Large intestine (tissue), 3 donors: Measurements from ENCODE around the gene CEP164. TPM values are rescaled to one million over a fixed set of nuclear protein-coding genes. Genes with fewer than 3 reads are reported as not detected.

Experiments used
- DNase-seq, 2 donors: peaks; one replicate each; pipeline versions ENCODE4 v3.0.0 to v3.0.0-alpha.2; 2013
- H3K27ac ChIP-seq: one replicate; pipeline ENCODE4 v1.5.1; 2013; ENCODE audit warnings: low read length
- H3K27me3 ChIP-seq: 2 replicates; pipeline ENCODE4 v1.6.1; 2013; ENCODE audit warnings: low read length; ENCODE audit not compliant: control insufficient read depth, insufficient read depth
- H3K36me3 ChIP-seq: 2 replicates; pipeline ENCODE4 v1.6.1; 2013; ENCODE audit warnings: low read length; ENCODE audit not compliant: control insufficient read depth, insufficient read depth
- H3K4me1 ChIP-seq: one replicate; pipeline ENCODE4 v1.6.1; 2013; ENCODE audit warnings: low read length; ENCODE audit not compliant: control insufficient read depth, insufficient read depth
- H3K4me3 ChIP-seq: one replicate; pipeline ENCODE4 v1.5.1; 2013; ENCODE audit warnings: low read length
- H3K9me3 ChIP-seq: one replicate; pipeline ENCODE4 v1.6.1; 2013; ENCODE audit warnings: mild to moderate bottlenecking, low read depth, low read length, moderate library complexity; ENCODE audit not compliant: control insufficient read depth
- WGBS: methylation state at CpG from one replicate; pipeline ENCODE4 v1.1.5; 2013; ENCODE audit warnings: low lambda C conversion rate; ENCODE audit not compliant: insufficient coverage; 5-methylcytosine and 5-hydroxymethylcytosine counted together
- polyA plus RNA-seq: library from polyadenylated mRNA; unstranded; fragments of 120-200 nt; gene quantifications from one replicate; pipeline ENCODE4 v1.2.1, GENCODE V29; 2013

CEP164 gene
- polyA plus RNA-seq, 1 donor: 31.0 TPM

- no peak for DNase-seq
- Histone ChIP-seq H3K36me3 (peaks cover 63% of the 10 kb centered on the region), H3K4me3 (no peak overlapping the region), H3K27ac (no peak overlapping the region), H3K4me1 (no peaks in the 10 kb centered on the region), H3K27me3 (no peaks in the 10 kb centered on the region), H3K9me3 (no peaks in the 10 kb centered on the region)
- no CpG with 5 or more reads among the region's 4 CpGs for WGBS
Measured at GRCh38 chr11:117380676-117381075, 53.0 kb downstream of the CEP164 start.

- Histone ChIP-seq H3K4me1 (no peaks in the 10 kb centered on the region), H3K36me3 (peaks cover 63% of the 10 kb centered on the region), H3K4me3 (no peak overlapping the region), H3K9me3 (no peaks in the 10 kb centered on the region), H3K27me3 (no peaks in the 10 kb centered on the region), H3K27ac (no peak overlapping the region)
- DNase-seq: no peak
- no CpG with 5 or more reads among the region's 9 CpGs for WGBS
Measured at GRCh38 chr11:117381481-117382387, 54.1 kb downstream of the CEP164 start.

GRCh38 chr11:117382746-117383145 is 55.1 kb downstream of the CEP164 start:
- H3K27me3 ChIP-seq: no peaks in the 10 kb centered on the region
- no peak overlapping the region for H3K27ac ChIP-seq
- no peaks in the 10 kb centered on the region for H3K9me3 ChIP-seq
- WGBS: no CpG with 5 or more reads among the region's 4 CpGs
- no peak for DNase-seq
- peaks cover 67% of the 10 kb centered on the region for H3K36me3 ChIP-seq
- no peaks in the 10 kb centered on the region for H3K4me1 ChIP-seq
- H3K4me3 ChIP-seq: no peak overlapping the region

GRCh38 chr11:117384045-117384444 is 56.4 kb downstream of the CEP164 start:
- Histone ChIP-seq H3K36me3 (peaks cover 69% of the 10 kb centered on the region), H3K27me3 (no peaks in the 10 kb centered on the region), H3K4me3 (no peak overlapping the region), H3K9me3 (no peaks in the 10 kb centered on the region), H3K27ac (no peak overlapping the region), H3K4me1 (no peaks in the 10 kb centered on the region)
- WGBS: no CpG with 5 or more reads among the region's 1 CpG
- no peak for DNase-seq

GRCh38 chr11:117385471-117385870 is 57.8 kb downstream of the CEP164 start:
- Histone ChIP-seq H3K27ac (no peak overlapping the region), H3K27me3 (no peaks in the 10 kb centered on the region), H3K36me3 (peaks cover 66% of the 10 kb centered on the region), H3K4me3 (no peak overlapping the region), H3K4me1 (no peaks in the 10 kb centered on the region), H3K9me3 (no peaks in the 10 kb centered on the region)
- no CpG with 5 or more reads among the region's 3 CpGs for WGBS
- no peak for DNase-seq

GRCh38 chr11:117385906-117386305 is 58.3 kb downstream of the CEP164 start:
- no peaks in the 10 kb centered on the region for H3K9me3 ChIP-seq
- DNase-seq: no peak
- H3K27me3 ChIP-seq: no peaks in the 10 kb centered on the region
- no peak overlapping the region for H3K4me3 ChIP-seq
- WGBS: no CpG with 5 or more reads among the region's 9 CpGs
- no peak overlapping the region for H3K27ac ChIP-seq
- H3K4me1 ChIP-seq: no peaks in the 10 kb centered on the region
- peaks cover 66% of the 10 kb centered on the region for H3K36me3 ChIP-seq

- Histone ChIP-seq H3K4me3 (no peak overlapping the region), H3K4me1 (no peaks in the 10 kb centered on the region), H3K36me3 (peaks cover 68% of the 10 kb centered on the region), H3K9me3 (no peaks in the 10 kb centered on the region), H3K27ac (no peak overlapping the region), H3K27me3 (no peaks in the 10 kb centered on the region)
- no peak for DNase-seq
- no CpG with 5 or more reads among the region's 3 CpGs for WGBS
Measured at GRCh38 chr11:117387992-117388755, 60.5 kb downstream of the CEP164 start.

GRCh38 chr11:117390743-117391142 is 63.1 kb downstream of the CEP164 start:
- Histone ChIP-seq H3K36me3 (peaks cover 83% of the 10 kb centered on the region), H3K9me3 (no peaks in the 10 kb centered on the region), H3K4me1 (no peaks in the 10 kb centered on the region), H3K27ac (no peak overlapping the region), H3K27me3 (no peaks in the 10 kb centered on the region), H3K4me3 (no peak overlapping the region)
- no peak for DNase-seq
- no CpG with 5 or more reads among the region's 8 CpGs for WGBS

GRCh38 chr11:117391181-117391580 is 63.5 kb downstream of the CEP164 start:
- no peak for DNase-seq
- Histone ChIP-seq H3K9me3 (no peaks in the 10 kb centered on the region), H3K27ac (no peak overlapping the region), H3K36me3 (peaks cover 81% of the 10 kb centered on the region), H3K27me3 (no peaks in the 10 kb centered on the region), H3K4me3 (no peak overlapping the region), H3K4me1 (no peaks in the 10 kb centered on the region)
- WGBS: no CpG with 5 or more reads among the region's 8 CpGs

- Histone ChIP-seq H3K4me3 (no peak overlapping the region), H3K36me3 (peaks cover 83% of the 10 kb centered on the region), H3K4me1 (no peaks in the 10 kb centered on the region), H3K9me3 (no peaks in the 10 kb centered on the region), H3K27ac (no peak overlapping the region), H3K27me3 (no peaks in the 10 kb centered on the region)
- no CpG with 5 or more reads among the region's 12 CpGs for WGBS
- no peak for DNase-seq
Measured at GRCh38 chr11:117392001-117392690, 64.5 kb downstream of the CEP164 start.
